ENCODE data around the gene RAB40A. TPM values are rescaled to one million over a fixed set of nuclear protein-coding genes. Genes with fewer than 3 reads are reported as not detected.
A peak's percentile ranks its signal among the peaks of the same experiment; 100 is the strongest.

Gene RAB40A
- total RNA-seq, 2 experiments from 2014 or later: 0.18 to 0.58 TPM

GRCh38 chrX:103556963-103557612 is 37.8 kb upstream of the RAB40A start:
- ChIA-PET POLR2A (no interaction called here), CTCF (no interaction called here)
- Mint-ChIP-seq H3K27me3 (no peaks in the 10 kb centered on the region), H3K9me3 (no peaks in the 10 kb centered on the region), H3K4me1 (ENCODE audit: low read depth) (no peaks in the 10 kb centered on the region), H3K27ac (no peak overlapping the region), H3K4me3 (no peak overlapping the region), H3K36me3 (ENCODE audit: low read depth) (no peaks in the 10 kb centered on the region)
- TF ChIP-seq CTCF (IDR thresholded peaks at IDR 0.05): no peak
- DNase-seq: no peak
- ATAC-seq: no peak
- intact Hi-C loops (cut with micrococcal nuclease): no loop called here

- POLR2A ChIA-PET: no interaction called here
- intact Hi-C loops (cut with micrococcal nuclease): no loop called here
- Mint-ChIP-seq H3K4me1 (ENCODE audit: low read depth) (no peaks in the 10 kb centered on the region), H3K4me3 (peak overlapping the region; percentile 91), H3K9me3 (no peaks in the 10 kb centered on the region), H3K36me3 (ENCODE audit: low read depth) (no peaks in the 10 kb centered on the region), H3K27me3 (no peaks in the 10 kb centered on the region), H3K27ac (peak overlapping the region; percentile 90)
- CTCF ChIA-PET: no interaction called here
- peak; percentile 94 for ATAC-seq
- DNase-seq: peak; percentile 83
- TF ChIP-seq CTCF (IDR thresholded peaks at IDR 0.05): no peak
Measured at GRCh38 chrX:103554687-103555424, 35.6 kb upstream of the RAB40A start.

DNA sequence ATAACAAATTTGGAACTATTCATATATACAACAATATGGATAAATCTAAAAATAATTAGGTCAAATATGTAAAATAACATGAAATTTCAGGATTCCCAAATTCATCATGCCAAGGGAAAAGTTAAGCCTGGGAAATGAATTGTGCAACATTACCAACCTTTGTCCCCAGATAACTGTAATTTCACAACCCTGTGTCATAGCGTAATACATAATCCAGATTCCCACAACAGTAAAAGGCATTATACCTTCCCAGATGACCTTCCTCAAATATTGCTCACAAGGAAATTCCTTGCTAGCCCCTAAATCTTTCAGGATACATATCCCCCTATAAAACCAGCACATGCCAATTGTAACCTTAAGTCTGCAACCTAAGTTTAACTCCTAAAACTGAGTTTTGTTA is 32.9 kb upstream of the RAB40A start:
- Mint-ChIP-seq H3K9me3 (no peaks in the 10 kb centered on the region), H3K27me3 (no peaks in the 10 kb centered on the region), H3K4me3 (no peak overlapping the region), H3K4me1 (ENCODE audit: low read depth) (no peaks in the 10 kb centered on the region), H3K27ac (no peak overlapping the region), H3K36me3 (ENCODE audit: low read depth) (no peaks in the 10 kb centered on the region)
- ATAC-seq (no peak), DNase-seq (no peak)
- ChIA-PET CTCF (no interaction called here), POLR2A (no interaction called here)
- intact Hi-C loops (cut with micrococcal nuclease): no loop called here
- TF ChIP-seq CTCF (IDR thresholded peaks at IDR 0.05): no peak

- Mint-ChIP-seq H3K36me3 (ENCODE audit: low read depth) (no peaks in the 10 kb centered on the region), H3K9me3 (no peaks in the 10 kb centered on the region), H3K27ac (no peak overlapping the region), H3K27me3 (no peaks in the 10 kb centered on the region), H3K4me1 (ENCODE audit: low read depth) (no peaks in the 10 kb centered on the region), H3K4me3 (no peak overlapping the region)
- ChIA-PET CTCF (no interaction called here), POLR2A (no interaction called here)
- ATAC-seq (no peak), DNase-seq (no peak)
- TF ChIP-seq CTCF (IDR thresholded peaks at IDR 0.05): no peak
- intact Hi-C loops (cut with micrococcal nuclease): no loop called here
Measured at GRCh38 chrX:103550415-103551051, 31.2 kb upstream of the RAB40A start.

- intact Hi-C loops (cut with micrococcal nuclease): no loop called here
- Mint-ChIP-seq H3K27ac (no peak overlapping the region), H3K36me3 (ENCODE audit: low read depth) (no peaks in the 10 kb centered on the region), H3K9me3 (no peaks in the 10 kb centered on the region), H3K4me1 (ENCODE audit: low read depth) (no peaks in the 10 kb centered on the region), H3K27me3 (no peaks in the 10 kb centered on the region), H3K4me3 (no peak overlapping the region)
- ChIA-PET POLR2A (no interaction called here), CTCF (no interaction called here)
- no peak for TF ChIP-seq CTCF (IDR thresholded peaks at IDR 0.05)
- DNase-seq (no peak), ATAC-seq (no peak)
Measured at GRCh38 chrX:103549916-103550315, 30.6 kb upstream of the RAB40A start.
